A549 (cell line): ENCODE measurements around the gene DHX34. TPM values are rescaled to one million over a fixed set of nuclear protein-coding genes. Genes with fewer than 3 reads are reported as not detected.
"Not testable (repeated sequence)": the region's sequence is repeated elsewhere in the genome, so short reads cannot be mapped to it uniquely, and the experiment has no call there.

ENCODE experiments used
- ATAC-seq, 2 experiments: fragments of 200-7000 bp in 1 of 2; fragments of >200 bp in 1 of 2; cut with Nextera tagmentation in 1 of 2; cut with Tn5 transposase in 1 of 2; 3 replicates each; pipeline versions ENCODE4 v1.8.0 to v1.9.1; 2018 to 2020; ENCODE audit warnings: mild to moderate bottlenecking in 1 of 2, moderate library complexity in 1 of 2
- CTCF ChIA-PET: fragments of 300-600 bp; sonication (Branson Sonifier 250); formaldehyde crosslinking; extraction: SDS; loops from one replicate; lab custom pipeline; 2021; ENCODE audit warnings: antibody characterized with exemption, inconsistent platforms; lab: Yijun Ruan, JAX
- POLR2A ChIA-PET: fragments of 350-600 bp; formaldehyde crosslinking; extraction: SDS; loops from one replicate; lab custom pipeline; 2021; ENCODE audit warnings: antibody characterized with exemption, inconsistent platforms; lab: Yijun Ruan, JAX
- DNase-seq, 2 experiments: peaks; one replicate each; pipeline versions ENCODE4 v3.0.0 to v3.0.0-alpha.2; 2011 to 2016; ENCODE audit warnings: low read depth in 1 of 2, low spot score in 1 of 2
- FAIRE-seq: peaks from 2 replicates; lab custom pipeline; 2011; peaks lifted over from hg19 to GRCh38; lab: Jason Lieb, UNC
- H3K27ac ChIP-seq, 2 experiments: fragments of >200 bp; sonication (Bioruptor Twin); formaldehyde crosslinking; 3 replicates each; pipeline ENCODE4 v1.5.1; 2016 to 2017
- H3K4me1 ChIP-seq: fragments of >200 bp; sonication (Bioruptor Twin); formaldehyde crosslinking; 3 replicates; pipeline ENCODE4 v1.6.1; 2016
- H3K4me2 ChIP-seq: fragments of >200 bp; sonication (Bioruptor Twin); formaldehyde crosslinking; 3 replicates; pipeline ENCODE4 v1.6.1; 2016
- H3K4me3 ChIP-seq: fragments of >200 bp; sonication (Bioruptor Twin); formaldehyde crosslinking; 3 replicates; pipeline ENCODE4 v1.5.1; 2016
- H3K9me3 ChIP-seq: fragments of >200 bp; sonication (Bioruptor Twin); formaldehyde crosslinking; 3 replicates; pipeline ENCODE4 v1.6.1; 2016
- HOXA7 ChIP-seq: fragments of 250-450 bp; sonication (Bioruptor Pico); IDR thresholded peaks from 2 replicates; pipeline ENCODE4 v1.5.0; 2020; ENCODE audit warnings: mild to moderate bottlenecking, moderate library complexity
- JUN ChIP-seq, 2 experiments: fragments of >200 bp; sonication (Bioruptor Twin); formaldehyde crosslinking; IDR thresholded peaks; 2 replicates in 1 of 2; 3 replicates in 1 of 2; pipeline ENCODE4 v1.6.1; 2016 to 2017
- PHF8 ChIP-seq: fragments of 200-600 bp; sonication (generic); IDR thresholded peaks from 2 replicates; pipeline ENCODE4 v1.6.1; 2016; ENCODE audit warnings: low read depth, mild to moderate bottlenecking, antibody characterized with exemption, moderate library complexity, borderline replicate concordance
- POLR2AphosphoS2 ChIP-seq: conservative IDR thresholded peaks from 2 replicates; pipeline ENCODE4 v1.6.1; 2012; ENCODE audit warnings: low read length, improper control_type of control experiment, inconsistent platforms
- ZFP36 ChIP-seq: fragments of 450-650 bp; IDR thresholded peaks from 2 replicates; pipeline ENCODE4 v1.6.1; 2014; ENCODE audit warnings: borderline replicate concordance; ENCODE audit not compliant: partially characterized antibody
- WGBS: methylation state at CpG from one replicate; pipeline ENCODE4 v1.1.6; 2017; ENCODE audit errors: missing lambda C conversion rate; 5-methylcytosine and 5-hydroxymethylcytosine counted together
- polyA plus RNA-seq, 4 experiments: library from polyadenylated mRNA; depleted of rRNA in 3 of 4; stranded (reverse); fragments of >200 nt; fragmentation: RNase III in 1 of 4; extraction: RNeasy Plus Mini Kit Qiagen cat#74134 plus additional on column Dnase treatment in 1 of 4; gene quantifications; 2 replicates in 3 of 4; 3 replicates in 1 of 4; pipeline ENCODE4 v1.2.3, GENCODE V29; 2011 to 2017

The DHX34 gene
- polyA plus RNA-seq, 2 of the 4 experiments (the other 2 are of a cell fraction) = 12.4 to 24.5 TPM

GRCh38 chr19:47381653-47382279, 32.7 kb downstream of the DHX34 start:
- no peak for DNase-seq
- no peak overlapping the region for H3K4me2 ChIP-seq
- ChIA-PET POLR2A (interaction anchor here (1.7 kb wide), 1 partner anchor 10 kb away, joined by 5 read pairs; no protein-coding TSS in a partner anchor), CTCF (interaction anchor here (0.8 to 11.0 kb wide), 9 partner anchors 9 to 103 kb away, joined by 3 to 138 read pairs (median 4); partner anchors contain the start of genes DHX34 and KPTN)
- no peak overlapping the region for H3K4me3 ChIP-seq
- no peaks in the 10 kb centered on the region for H3K9me3 ChIP-seq
- TF ChIP-seq ZFP36 = peak; percentile 98
- TF ChIP-seq PHF8 = no peak
- TF ChIP-seq POLR2AphosphoS2 = no peak
- no peak for ATAC-seq
- 0 out of 3 replicates have a peak, but pooled peaks cover 6% of the 10 kb centered on the region for H3K4me1 ChIP-seq
- H3K27ac ChIP-seq = no peak overlapping the region
- 80% methylated on average over 11 of the region's 11 CpGs for WGBS
- no peak for FAIRE-seq

- DNase-seq, POLR2A ChIA-PET, H3K27ac ChIP-seq, FAIRE-seq, H3K4me2 ChIP-seq, H3K4me1 ChIP-seq, H3K9me3 ChIP-seq: not testable (repeated sequence)
- WGBS = 92% methylated on average over 5 of the region's 5 CpGs
- TF ChIP-seq HOXA7 (0 out of 2 replicates have a peak, but pooled peaks have one; percentile 43), JUN (IDR thresholded peaks at IDR 0.05) (0 out of 5 replicates have a peak, but pooled peaks of 1 of the 2 experiments have one; percentile 5)
- TF ChIP-seq, all 56 proteins: peak for 2; not testable (repeated sequence) for 54
- not testable (repeated sequence) for ATAC-seq, H3K4me3 ChIP-seq
- CTCF ChIA-PET = interaction anchor here (1.2 to 11.0 kb wide), 5 partner anchors 7 to 88 kb away, joined by 3 to 138 read pairs (median 5); partner anchors contain the start of gene DHX34
These were observed 34.8 kb downstream of the DHX34 start for GRCh38 chr19:47383890-47384289.

DNA sequence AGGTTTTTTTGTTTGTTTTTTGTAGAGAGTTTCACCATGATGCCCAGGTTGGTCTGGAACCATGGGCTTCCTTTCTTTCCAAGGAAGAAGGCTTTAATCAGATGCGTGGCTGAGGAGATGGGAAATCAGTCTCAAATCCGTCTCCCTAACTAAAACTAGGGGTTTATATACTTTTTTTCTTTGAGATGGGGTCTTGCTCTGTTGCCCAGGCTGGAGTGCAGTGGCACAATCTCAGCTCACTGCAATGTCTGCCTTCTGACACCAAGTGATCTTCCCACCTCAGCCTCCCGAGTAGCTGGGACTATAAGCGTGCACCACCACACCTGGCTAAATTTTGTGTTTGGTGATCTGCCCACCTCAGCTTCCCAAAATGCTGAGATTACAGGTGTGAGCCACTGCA, 35.4 kb downstream of the DHX34 start:
- DNase-seq, FAIRE-seq, POLR2A ChIA-PET, H3K4me2 ChIP-seq, H3K9me3 ChIP-seq, H3K4me1 ChIP-seq, H3K4me3 ChIP-seq, ATAC-seq, H3K27ac ChIP-seq: not testable (repeated sequence)
- CTCF ChIA-PET = interaction anchor here (1.0 to 11.0 kb wide), 5 partner anchors 6 to 141 kb away, joined by 3 to 138 read pairs (median 5); partner anchors contain the start of gene DHX34
- WGBS = 87% methylated on average over 4 of the region's 4 CpGs

GRCh38 chr19:47386582-47386981, 37.5 kb downstream of the DHX34 start:
- FAIRE-seq, ATAC-seq, H3K9me3 ChIP-seq, DNase-seq, H3K4me3 ChIP-seq, H3K27ac ChIP-seq, POLR2A ChIA-PET, H3K4me2 ChIP-seq, H3K4me1 ChIP-seq: not testable (repeated sequence)
- CTCF ChIA-PET = interaction anchor here (0.6 to 3.3 kb wide), 5 partner anchors 29 to 312 kb away, joined by 3 to 16 read pairs (median 5); no protein-coding TSS in a partner anchor
- WGBS = 89% methylated on average over 12 of the region's 12 CpGs

- CTCF ChIA-PET = interaction anchor here (1.0 to 5.8 kb wide), 6 partner anchors 9 to 311 kb away, joined by 3 to 138 read pairs (median 6); no protein-coding TSS in a partner anchor
- H3K27ac ChIP-seq, DNase-seq, POLR2A ChIA-PET, FAIRE-seq, H3K4me2 ChIP-seq, H3K9me3 ChIP-seq, H3K4me1 ChIP-seq, ATAC-seq, H3K4me3 ChIP-seq: not testable (repeated sequence)
- 66% methylated on average over 3 of the region's 3 CpGs for WGBS
These were observed 38.5 kb downstream of the DHX34 start for GRCh38 chr19:47387623-47388022.

GRCh38 chr19:47388721-47389120, 39.6 kb downstream of the DHX34 start:
- POLR2A ChIA-PET, H3K4me1 ChIP-seq, H3K4me2 ChIP-seq, H3K4me3 ChIP-seq, DNase-seq, H3K27ac ChIP-seq, FAIRE-seq, ATAC-seq, H3K9me3 ChIP-seq: not testable (repeated sequence)
- CTCF ChIA-PET = interaction anchor here (1.2 to 5.8 kb wide), 8 partner anchors 10 to 104 kb away, joined by 3 to 198 read pairs (median 20); partner anchors contain the start of gene DHX34
- WGBS = 89% methylated on average over 5 of the region's 5 CpGs
